Cardiac septum (tissue), 1 donor: ENCODE results near the gene SLC2A1. TPM values are rescaled to one million over a fixed set of nuclear protein-coding genes. Genes with fewer than 3 reads are reported as not detected.

ENCODE experiments used
- DNase-seq: peaks from one replicate; pipeline ENCODE4 v3.0.0-alpha.2; 2020; ENCODE audit warnings: low spot score
- intact Hi-C: fragments of 100-400 bp; cut with DNase I; formaldehyde crosslinking; loops from one replicate; pipeline ENCODE4 v1.14.0; 2022
- total RNA-seq: library from RNA; stranded (reverse); fragmentation: NEBNext Ultra II Directional; extraction: Animal tissue kit (Norgen Biotek cat#: 25700); gene quantifications from one replicate; pipeline ENCODE4 v1.2.1, GENCODE V29; 2021
- donor health status: DM: no; HTN: no; CAD: no.

SLC2A1 gene
- total RNA-seq, 1 donor from 2014 or later: 31.9 TPM

- intact Hi-C loops: no loop called here
These were observed 24.8 kb downstream of the SLC2A1 start for GRCh38 chr1:42933610-42934491.

GRCh38 chr1:42933060-42933586 is 25.5 kb downstream of the SLC2A1 start:
- DNase-seq: peak; percentile 9
- intact Hi-C loops: no loop called here

More at GRCh38 chr1:42933610-42934491, 24.8 kb downstream of the SLC2A1 start:
- DNase-seq: peak; percentile 9

- intact Hi-C loops: no loop called here
- DNase-seq: peak; percentile 70
These were observed 26.2 kb downstream of the SLC2A1 start for GRCh38 chr1:42932442-42932941.

- intact Hi-C loops: no loop called here
- DNase-seq: peak; percentile 86
These were observed 26.7 kb downstream of the SLC2A1 start for GRCh38 chr1:42931911-42932422.

- peak; percentile 78 for DNase-seq
- intact Hi-C loops: no loop called here
These were observed 27.5 kb downstream of the SLC2A1 start for GRCh38 chr1:42931108-42931539.

- intact Hi-C loops: no loop called here
- peak; percentile 62 for DNase-seq
These were observed 28.2 kb downstream of the SLC2A1 start for GRCh38 chr1:42930178-42931107.

GRCh38 chr1:42929434-42930177 is 29.1 kb downstream of the SLC2A1 start:
- intact Hi-C loops: no loop called here
- peak; percentile 68 for DNase-seq

- intact Hi-C loops: no loop called here
- peak; percentile 70 for DNase-seq
These were observed 29.8 kb downstream of the SLC2A1 start for GRCh38 chr1:42928859-42929258.

GRCh38 chr1:42927920-42928505 is 30.7 kb downstream of the SLC2A1 start:
- intact Hi-C loops: no loop called here
- DNase-seq: peak; percentile 43

- intact Hi-C loops: no loop called here
These were observed 31.3 kb downstream of the SLC2A1 start for GRCh38 chr1:42927274-42927841.

GRCh38 chr1:42926879-42927242 is 31.8 kb downstream of the SLC2A1 start:
- intact Hi-C loops: no loop called here
- DNase-seq: no peak

More at GRCh38 chr1:42927274-42927841, 31.3 kb downstream of the SLC2A1 start:
- DNase-seq: peak; percentile 68

- intact Hi-C loops: no loop called here
- no peak for DNase-seq
These were observed 32.3 kb downstream of the SLC2A1 start for GRCh38 chr1:42926235-42926878.

- no peak for DNase-seq
- intact Hi-C loops: loop anchor here (1.0 kb wide), 1 partner anchor 33 kb away; the partner anchor contains the start of gene SLC2A1
These were observed 33.6 kb downstream of the SLC2A1 start for GRCh38 chr1:42924851-42925760.

GRCh38 chr1:42924082-42924850 is 34.4 kb downstream of the SLC2A1 start:
- DNase-seq: peak; percentile 98
- intact Hi-C loops: loop anchor here (1.0 kb wide), 1 partner anchor 34 kb away; the partner anchor contains the start of gene SLC2A1

- intact Hi-C loops: loop anchor here (1.0 kb wide), 1 partner anchor 35 kb away; the partner anchor contains the start of gene SLC2A1
- no peak for DNase-seq
These were observed 35.1 kb downstream of the SLC2A1 start for GRCh38 chr1:42923367-42924081.
